HG03439 (cell line): ENCODE measurements around the gene TMEM147.

Experiments
- ATAC-seq: cut with Tn5 transposase; IDR thresholded peaks from one replicate; pipeline ENCODE4 v1.9.1; 2021; ENCODE audit warnings: mild to moderate bottlenecking, moderate library complexity; ENCODE audit not compliant: unreplicated experiment

TMEM147 gene

DNA sequence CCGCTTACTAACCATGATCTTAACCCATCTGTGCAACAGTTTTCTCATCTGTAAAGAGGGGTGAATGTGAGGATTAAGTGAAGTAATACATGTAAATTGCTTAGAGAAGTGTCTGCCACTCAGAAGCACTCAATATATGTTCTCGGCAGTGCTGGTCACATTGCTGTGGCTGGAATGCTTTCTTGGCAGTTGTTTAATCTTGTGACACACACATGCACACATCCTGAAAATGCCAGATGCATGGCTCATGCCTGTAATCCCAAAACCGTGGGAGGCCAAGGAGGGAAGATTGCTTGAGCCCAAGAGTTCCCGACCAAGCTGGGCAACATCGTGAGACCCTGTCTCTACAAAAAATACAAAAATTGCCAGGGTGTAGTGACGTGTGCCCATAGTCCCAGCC is 27.1 kb upstream of the TMEM147 start:
- no peak for ATAC-seq

DNA sequence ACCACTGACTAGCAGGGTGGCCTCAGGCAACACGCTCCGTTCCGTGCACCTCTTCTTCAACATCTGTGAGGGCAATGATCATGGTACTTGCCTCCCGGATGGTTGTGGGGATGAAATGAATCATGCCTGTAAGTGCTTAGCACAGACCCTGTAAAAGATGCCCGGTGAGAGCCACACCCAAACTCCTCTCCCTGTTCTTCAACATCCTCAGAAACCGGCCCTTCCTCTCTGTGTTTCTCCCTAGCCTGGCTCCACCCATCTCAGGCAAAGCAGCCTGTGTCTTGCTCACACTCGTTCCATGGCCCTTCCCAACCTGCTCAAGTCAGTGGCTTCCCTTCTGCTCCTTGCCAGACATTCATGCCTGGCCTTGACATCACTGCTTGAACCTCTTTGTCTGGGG is 26.1 kb upstream of the TMEM147 start:
- no peak for ATAC-seq

DNA sequence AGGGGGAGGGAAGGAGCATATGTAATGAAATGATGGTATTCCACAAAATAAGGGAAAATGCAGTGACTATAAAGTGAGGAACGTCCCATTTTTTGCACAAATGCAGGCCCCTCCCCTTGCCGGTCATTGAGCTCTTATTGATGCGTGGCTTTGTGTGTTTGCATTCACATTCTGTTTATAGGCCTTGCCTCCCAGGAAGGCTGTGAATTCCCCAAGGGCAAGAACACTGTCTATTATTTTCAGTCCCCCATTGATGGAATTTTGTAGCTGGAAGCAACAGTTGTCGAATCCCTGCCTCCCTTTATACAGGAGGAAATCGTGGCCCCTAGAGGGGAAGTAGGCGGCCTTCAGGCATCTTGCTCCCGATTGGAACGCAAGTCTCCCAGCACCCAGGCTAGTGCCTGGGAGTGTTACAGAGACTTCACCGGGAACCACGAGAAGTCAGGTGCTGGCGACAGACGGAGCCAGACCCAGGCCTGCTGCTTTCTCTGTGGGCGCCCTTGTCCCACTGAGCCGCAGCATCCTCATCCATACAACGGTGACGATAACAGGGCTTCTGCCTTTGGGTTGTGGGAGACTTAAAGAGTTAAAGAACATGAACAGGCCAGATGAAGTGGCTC is 24.2 kb upstream of the TMEM147 start:
- no peak for ATAC-seq

DNA sequence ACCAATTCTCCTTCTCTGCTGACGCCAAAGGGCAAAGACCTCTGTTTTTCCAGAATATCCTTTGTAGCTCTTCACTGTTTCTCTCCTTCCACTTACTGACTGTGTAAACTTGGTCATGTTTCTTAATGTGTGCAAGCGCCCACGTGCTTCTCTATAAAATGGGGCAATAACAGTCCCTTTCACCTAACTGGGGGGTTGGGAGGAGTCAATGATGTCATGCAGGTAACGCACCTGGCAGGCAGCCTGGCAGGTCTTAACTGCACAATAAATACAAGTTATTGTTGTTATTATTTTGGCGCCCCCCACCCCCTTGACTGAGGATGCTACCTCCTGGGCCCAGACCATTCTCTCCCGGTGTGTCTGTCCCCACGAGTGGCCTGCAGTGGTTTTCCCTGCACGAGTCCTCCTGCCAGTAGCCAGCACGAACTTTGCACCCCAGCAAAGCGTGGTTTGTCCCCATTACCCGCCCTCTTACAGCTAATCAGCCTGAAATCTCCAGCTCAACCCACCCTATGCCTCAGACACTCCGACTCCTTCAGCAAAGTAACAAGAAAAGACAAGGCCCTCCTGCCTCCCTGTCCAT is 22.6 kb upstream of the TMEM147 start:
- ATAC-seq, result no peak

DNA sequence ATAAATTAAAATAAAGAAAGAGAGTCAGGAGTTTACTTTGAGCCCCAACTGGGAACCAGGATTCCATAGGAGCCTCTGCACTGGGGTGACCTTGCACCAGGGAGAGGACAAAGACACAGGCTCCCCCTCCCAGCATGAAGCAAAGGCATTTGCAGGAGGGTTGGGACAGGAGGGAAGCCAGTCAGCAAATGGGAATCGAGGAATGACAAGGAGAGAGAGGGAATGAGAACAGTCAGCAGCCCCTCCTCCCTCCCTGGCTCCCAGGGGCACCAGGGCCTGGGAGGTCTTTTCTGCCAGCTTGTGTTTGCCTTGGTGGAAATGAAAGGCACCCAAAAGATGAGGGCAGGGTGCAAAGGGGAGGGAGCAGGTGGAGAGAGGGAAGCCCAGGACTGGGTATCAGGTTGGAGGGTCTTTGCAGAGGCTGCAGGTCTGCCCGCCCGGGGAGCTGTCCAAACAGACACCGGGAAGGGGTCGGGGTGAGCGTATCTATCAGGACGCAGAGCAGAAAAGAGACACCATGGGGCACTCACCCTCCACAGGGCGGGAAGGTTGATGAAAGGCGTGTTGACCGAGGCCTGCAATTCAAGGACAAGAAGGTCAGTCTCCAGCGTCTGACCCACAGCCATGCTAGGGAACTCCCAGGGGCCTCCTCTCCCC is 21.1 kb upstream of the TMEM147 start:
- ATAC-seq, result no peak

DNA sequence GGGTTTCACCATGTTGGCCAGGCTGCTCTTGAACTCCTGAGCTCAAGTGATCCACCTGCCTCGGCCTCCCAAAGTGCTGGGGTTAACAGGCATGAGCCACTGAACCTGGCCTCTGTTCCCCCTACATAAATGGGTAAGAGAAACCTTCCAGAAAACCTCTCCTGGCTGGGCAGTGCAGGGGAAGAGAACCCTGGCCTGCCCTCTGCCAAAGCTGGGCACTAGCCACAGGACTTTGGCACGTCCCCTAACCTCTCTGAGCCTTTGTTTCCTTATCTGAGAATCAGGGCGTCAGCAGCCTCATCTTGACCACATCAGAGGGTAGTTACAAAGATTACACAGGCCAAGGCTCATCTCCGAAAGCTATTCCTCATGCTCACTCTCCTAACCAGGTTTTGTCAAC is 19.6 kb upstream of the TMEM147 start:
- no peak for ATAC-seq

DNA sequence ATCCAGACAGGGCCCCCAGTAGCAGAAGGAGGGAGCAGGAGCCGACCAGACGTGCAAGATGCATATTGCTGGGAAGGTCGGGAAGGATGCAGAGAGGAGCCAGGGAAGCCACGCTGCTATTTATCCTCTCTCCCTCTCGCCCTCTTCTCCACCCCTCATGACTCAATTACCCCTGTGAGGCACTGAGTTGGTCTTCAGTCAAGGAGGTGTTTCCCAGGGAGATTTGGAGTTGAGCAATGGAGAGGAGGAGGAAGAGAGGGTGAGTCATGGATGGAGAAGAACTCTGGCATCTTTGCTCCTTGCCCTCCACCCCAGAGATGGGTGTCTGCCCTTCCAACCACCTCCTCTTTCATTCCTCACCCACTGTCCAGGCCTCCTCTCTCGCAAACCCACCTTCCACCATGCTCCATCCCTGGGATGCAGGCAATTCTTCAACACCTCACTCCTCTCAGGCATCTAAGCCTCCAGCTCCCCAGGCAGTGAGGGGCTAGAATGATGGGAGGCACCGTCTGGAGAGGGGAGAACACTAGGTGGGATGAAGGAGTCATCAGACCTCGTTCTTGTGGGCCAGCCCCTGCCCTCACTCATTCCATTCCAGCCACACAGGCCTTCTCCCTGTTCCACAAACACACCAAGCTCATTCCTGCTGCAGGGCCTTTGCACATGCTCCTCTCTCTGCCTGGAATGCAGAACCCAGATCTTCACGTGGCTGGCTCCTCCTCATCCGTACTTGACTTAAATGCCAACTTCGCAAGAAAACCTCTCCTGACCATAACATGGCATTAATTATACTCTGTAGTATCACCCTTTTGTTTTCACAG is 17.0 kb upstream of the TMEM147 start, which contains the start of gene SBSN:
Gene SBSN, minus strand, starts transcription at position 94 of the 821 bp plus-strand sequence. Its CDS starts 30 bp downstream, at position 64.
- ATAC-seq, result no peak

DNA sequence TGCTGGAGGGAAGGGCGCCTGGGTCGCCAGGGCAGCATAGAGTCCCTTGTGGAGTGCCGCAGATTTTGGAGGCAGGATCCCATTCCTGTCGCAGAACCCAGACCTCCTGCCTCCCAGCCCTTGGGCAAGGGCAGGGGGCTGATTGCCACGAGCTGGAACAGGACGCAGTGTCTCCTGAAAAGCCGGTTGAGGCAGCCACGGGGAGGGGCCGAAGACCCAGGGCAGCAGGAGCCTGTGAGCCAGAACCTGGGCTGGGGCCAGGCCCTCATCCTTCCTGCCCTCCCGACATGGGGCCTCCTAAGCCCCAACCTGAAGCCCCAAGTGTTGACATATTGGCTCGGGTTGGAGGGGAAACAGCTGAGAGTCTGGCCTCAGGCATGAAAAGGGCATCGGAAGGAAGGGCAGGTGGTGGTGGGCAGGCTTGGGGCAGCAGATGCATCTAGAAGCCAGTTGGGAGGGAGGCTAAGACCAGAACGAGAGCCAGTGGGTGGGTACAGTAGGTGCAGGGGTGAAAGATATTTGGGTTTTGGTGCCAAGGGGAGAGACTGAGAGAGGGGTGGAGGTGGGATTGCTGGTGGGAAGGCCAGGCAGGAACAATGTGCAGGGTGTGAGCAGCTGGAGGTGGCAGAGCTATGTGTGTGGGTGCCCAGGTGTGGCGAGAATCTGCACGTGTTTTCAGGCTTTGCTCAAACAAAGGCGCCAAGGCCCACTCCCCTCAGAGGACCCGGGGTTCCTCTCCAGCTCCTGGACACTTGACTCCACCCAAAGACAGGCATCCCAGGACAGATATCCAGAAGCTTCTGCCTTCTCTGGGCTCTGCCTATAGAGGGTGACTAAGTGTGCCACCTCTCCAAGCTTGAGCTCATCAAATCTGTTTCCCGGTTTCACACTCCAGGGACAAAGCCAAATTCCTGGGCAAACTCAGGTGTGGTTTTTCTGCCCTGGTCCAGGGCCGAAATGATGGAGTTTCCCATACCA is 15.9 kb upstream of the TMEM147 start:
- no peak for ATAC-seq

DNA sequence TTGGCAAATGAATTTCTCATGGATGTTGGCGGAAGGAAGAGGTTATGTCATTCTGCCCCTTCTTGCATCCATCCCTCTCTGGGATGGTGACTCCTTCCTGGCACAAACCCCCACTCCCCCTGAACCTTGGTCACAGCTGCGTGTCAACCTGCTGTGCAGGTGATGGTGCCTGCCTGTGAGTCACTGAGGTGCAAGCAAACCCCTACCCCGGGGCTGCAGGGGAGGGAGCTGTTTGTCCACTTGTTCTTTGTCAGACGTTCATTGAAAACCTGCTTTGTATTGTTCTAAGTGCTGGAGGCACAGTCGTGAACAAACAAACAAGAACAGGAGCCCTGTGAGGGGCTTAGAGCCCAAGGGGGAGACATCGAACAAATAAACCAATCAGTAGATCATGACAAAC is 14.1 kb upstream of the TMEM147 start:
- no peak for ATAC-seq

DNA sequence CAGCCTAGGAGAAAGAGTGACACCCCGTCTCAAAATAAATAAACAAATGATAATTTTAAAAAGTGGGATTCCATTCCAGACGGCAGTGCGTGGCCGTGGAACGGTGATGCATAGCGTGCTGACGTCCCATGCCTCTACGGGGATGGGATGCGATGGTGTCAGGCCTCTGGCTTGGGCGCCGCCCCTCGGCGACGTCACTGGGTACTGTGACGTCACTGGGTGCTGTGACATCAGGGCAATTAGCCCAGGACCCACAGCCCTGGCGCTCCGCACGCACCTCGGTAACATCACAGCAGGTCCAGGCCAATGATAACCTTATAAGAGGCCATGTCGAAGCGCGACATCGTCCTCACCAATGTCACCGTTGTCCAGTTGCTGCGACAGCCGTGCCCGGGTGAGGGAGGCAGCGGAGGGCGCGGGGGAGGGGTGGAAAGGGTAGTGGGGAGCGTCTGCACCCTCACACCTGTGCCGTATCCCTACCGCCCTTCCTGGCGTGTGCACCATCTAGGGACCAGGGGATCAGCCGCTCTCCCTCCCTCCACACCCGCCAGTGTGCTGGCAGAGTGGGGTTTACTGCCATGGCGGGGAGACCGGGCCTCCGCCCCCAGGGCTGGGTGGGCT is 12.1 kb upstream of the TMEM147 start, which contains the start of gene GAPDHS:
Gene GAPDHS, plus strand, starts transcription at position 256 of the 621 bp plus-strand sequence. Its CDS starts 72 bp downstream, at position 328.
- no peak for ATAC-seq

DNA sequence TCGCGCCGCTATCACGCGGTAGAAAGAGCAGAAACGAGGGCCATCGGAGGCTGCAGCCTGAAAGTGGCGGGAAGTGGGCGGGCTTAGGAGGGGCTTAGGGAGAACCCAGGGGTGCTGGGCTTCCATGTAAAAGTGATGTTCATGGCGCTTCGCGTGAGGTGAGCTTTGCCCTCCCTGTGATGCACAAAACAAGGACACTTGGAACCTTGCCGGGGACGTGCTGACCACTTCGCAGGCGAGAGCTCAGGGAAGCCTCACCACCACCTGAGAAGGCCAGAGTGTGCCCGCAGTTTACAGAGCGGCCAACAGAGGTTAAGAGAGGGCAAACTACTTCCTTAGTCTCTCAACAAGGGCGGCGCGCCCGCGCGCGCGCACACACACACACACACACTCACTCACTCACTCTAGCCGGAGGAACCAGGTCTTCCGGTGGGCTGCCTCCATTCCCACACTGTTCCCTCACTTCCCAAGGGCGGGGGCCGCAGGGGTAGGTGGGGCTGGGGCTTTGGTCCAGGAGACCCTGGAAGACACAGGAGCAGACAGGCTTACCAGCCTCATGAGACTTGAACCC is 11.5 kb upstream of the TMEM147 start:
- ATAC-seq, result no peak

DNA sequence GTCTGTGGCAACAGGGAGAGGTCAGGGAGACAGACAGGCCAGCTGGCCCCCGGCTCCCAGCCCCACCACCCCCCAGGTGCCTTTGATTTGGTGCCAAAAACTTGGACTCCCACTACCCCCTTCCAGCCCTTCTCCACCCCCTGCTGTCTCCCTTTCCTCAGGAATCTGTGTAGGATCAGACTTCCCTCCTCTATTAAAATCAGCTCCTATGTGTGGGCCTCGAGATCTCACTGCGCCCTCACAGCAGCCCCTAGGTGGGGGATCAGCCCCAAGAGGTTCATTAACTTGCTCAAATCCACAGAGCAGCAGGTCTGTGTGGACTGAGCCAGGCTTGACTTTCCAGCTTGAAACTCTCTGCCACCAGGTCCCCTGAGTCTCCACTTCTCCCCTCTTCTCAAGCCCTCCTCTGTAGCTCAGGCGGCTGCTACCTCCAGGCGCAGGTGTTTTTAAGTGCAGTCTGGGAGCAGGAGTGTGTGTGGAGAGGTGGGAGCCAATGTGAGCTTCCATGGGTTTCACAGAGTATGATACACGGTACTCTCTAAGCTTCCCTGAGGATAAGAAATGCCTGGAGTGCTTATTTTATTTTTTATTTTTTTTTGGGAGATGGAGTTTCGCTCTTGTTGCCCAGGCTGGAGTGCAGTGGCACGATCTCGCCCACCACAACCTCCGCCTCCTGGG is 10.5 kb upstream of the TMEM147 start:
- ATAC-seq, result no peak

DNA sequence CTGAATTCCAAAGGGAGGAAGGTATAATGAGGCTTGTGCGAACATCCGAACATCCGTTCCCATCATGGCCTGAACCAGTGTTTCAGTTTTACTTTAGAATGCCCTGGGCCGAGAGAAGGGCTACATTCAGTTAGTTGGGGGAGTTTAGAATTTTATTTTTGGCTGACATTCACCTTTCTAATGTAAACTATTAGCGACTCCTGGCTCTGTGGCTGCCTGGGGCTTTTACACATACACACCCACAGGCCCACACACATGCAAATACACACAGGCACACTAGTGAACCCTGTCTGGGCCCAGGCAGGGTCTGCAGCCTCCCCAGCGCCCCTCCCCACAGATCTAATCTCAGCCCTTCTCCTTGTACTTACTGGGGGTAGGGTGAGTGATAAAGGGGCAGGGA is 6.1 kb upstream of the TMEM147 start:
- no peak for ATAC-seq

DNA sequence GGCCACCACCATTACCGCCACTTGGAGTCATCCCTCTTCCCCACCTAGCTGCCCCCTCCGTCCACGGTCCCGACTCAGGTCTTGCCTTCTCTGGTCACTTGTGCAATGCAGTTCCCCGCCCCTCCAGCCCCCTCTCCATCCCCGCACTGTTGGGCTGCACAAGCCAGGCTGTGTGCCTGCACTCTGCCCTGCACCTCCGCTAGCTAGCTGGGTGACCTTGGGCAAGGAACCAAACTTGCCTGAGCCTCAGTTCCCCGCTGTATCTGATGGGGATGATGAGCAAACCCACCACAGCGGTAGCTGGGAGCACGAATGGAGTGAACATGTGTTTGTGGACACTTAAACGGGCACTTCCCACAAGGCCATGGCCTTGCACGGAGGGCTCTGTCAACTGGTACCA is 5.6 kb upstream of the TMEM147 start:
- no peak for ATAC-seq

DNA sequence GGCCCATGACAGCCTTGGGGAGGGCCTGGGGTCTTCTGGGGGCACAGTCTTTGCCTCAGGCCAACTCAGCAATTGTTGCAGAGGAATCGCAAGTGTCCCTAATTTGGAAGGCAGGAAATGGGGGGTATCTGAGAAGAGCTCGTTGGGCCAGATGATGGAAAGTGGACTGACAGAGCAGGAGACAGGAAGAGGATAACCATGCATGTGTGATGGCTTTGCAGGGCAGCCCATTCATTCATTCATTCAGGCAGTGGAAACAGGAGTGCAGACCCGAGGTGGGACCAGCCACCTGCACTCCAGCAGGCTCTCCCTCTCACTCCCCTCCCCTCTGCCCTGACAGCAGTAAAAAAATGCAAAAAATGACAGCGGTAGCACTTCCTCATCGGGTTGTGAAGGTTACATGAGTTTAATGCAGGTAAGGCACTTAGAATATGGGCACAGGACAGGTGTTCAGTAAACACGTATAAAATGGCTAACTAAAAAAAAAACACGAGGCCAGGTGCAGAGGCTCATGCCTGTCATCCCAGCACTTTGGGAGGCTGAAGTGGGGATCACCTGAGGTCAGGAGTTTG is 5.0 kb upstream of the TMEM147 start:
- ATAC-seq, result no peak

DNA sequence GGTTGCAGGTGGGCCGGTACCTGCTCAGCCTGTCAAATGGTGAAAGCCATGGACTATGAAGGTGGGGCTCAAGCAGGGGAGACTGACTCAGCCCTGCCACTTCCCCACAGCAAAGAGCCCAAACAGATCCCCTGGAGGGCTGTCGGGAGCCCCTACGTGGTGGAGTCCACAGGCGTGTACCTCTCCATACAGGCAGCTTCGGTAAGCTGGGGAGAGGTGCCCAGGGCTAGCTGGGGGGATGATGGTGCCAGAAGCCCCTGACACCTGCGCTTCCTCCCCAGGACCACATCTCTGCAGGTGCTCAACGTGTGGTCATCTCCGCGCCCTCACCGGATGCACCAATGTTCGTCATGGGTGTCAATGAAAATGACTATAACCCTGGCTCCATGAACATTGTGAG is 3.2 kb upstream of the TMEM147 start:
- no peak for ATAC-seq

DNA sequence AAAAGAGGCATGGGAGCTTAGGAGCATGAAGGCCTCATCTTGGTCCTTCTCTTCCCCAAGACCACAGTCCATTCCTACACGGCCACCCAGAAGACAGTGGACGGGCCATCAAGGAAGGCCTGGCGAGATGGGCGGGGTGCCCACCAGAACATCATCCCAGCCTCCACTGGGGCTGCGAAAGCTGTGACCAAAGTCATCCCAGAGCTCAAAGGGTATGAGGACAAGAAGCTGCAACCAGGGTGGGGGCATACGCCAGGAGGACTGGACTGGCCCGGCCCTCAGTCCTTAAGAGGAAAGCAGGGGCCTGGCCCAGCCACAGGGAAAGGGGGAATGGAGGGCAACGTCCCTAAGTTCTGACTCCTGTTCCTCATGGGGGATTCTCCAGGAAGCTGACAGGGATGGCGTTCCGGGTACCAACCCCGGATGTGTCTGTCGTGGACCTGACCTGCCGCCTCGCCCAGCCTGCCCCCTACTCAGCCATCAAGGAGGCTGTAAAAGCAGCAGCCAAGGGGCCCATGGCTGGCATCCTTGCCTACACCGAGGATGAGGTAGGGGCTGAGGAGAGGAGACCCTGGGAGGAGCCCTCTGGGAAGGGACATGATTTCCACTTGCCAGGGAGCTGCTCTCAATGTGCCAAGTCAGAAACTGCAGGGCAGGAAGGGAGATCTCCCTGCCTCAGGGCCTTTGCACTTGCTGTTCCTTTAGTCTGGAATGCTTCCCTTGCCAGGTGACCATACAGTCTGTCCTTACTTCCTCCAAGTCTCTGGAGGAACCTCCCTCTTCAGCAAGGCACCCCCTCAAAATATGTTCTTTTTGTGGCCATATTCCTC is 1.9 kb upstream of the TMEM147 start:
- ATAC-seq, result no peak
